H1 (cell line): Measurements from ENCODE around the gene COPG1. TPM values are rescaled to one million over a fixed set of nuclear protein-coding genes. Genes with fewer than 3 reads are reported as not detected.

Source experiments
- CTCF ChIA-PET: fragments of 300-600 bp; sonication (Branson Sonifier 250); formaldehyde crosslinking; loops from one replicate; lab custom pipeline; 2021; ENCODE audit not compliant: partially characterized antibody; lab: Charles Lee
- POLR2A ChIA-PET: fragments of 300-600 bp; sonication (Branson Sonifier 250); formaldehyde crosslinking; loops from one replicate; lab custom pipeline; 2021; ENCODE audit warnings: inconsistent platforms; ENCODE audit not compliant: partially characterized antibody; lab: Charles Lee
- DNase-seq, 2 experiments: peaks; one replicate each; pipeline versions ENCODE4 v3.0.0 to v3.0.0-alpha.2; 2010 to 2022; ENCODE audit warnings: low spot score in 2 of 2, low read depth in 1 of 2, mixed read lengths in 1 of 2
- FAIRE-seq: peaks from 2 replicates; lab custom pipeline; 2011; peaks lifted over from hg19 to GRCh38; lab: Jason Lieb, UNC
- H2AFZ ChIP-seq: 2 replicates; pipeline ENCODE4 v1.8.1; 2012; ENCODE audit warnings: low read length, inconsistent platforms
- H2AK5ac ChIP-seq: 2 replicates; pipeline ENCODE4 v1.6.1; 2013; ENCODE audit warnings: low read depth, low read length
- H2BK120ac ChIP-seq: replicated peaks from 2 replicates; pipeline ENCODE3; 2013; ENCODE audit warnings: low read depth, low read length, inconsistent platforms
- H2BK12ac ChIP-seq: 2 replicates; pipeline ENCODE4 v1.6.1; 2013; ENCODE audit warnings: low read depth, low read length
- H2BK15ac ChIP-seq: 2 replicates; pipeline ENCODE4 v1.6.1; 2013; ENCODE audit warnings: low read length
- H2BK20ac ChIP-seq: 2 replicates; pipeline ENCODE4 v1.6.1; 2013; ENCODE audit warnings: low read length
- H2BK5ac ChIP-seq: 2 replicates; pipeline ENCODE4 v1.6.1; 2013; ENCODE audit warnings: low read depth, low read length
- H3K14ac ChIP-seq: 2 replicates; pipeline ENCODE4 v1.6.1; 2013; ENCODE audit warnings: inconsistent platforms; ENCODE audit not compliant: insufficient read length
- H3K18ac ChIP-seq: 2 replicates; pipeline ENCODE4 v1.6.1; 2013; ENCODE audit warnings: low read length; ENCODE audit errors: extremely low read depth
- H3K23ac ChIP-seq: 2 replicates; pipeline ENCODE4 v1.6.1; 2013; ENCODE audit warnings: inconsistent platforms; ENCODE audit not compliant: insufficient read length
- H3K23me2 ChIP-seq: 2 replicates; pipeline ENCODE4 v1.6.1; 2013; ENCODE audit warnings: low read depth, low read length
- H3K27ac ChIP-seq: 2 replicates; pipeline ENCODE4 v1.6.1; 2011; ENCODE audit warnings: low read depth, low read length, inconsistent platforms
- H3K27me3 ChIP-seq, 4 experiments: replicated peaks in 1 of 4; 1 replicate in 1 of 4; 2 replicates in 3 of 4; pipeline versions ENCODE4 v1.6.1 to v1.8.1; 2011 to 2013; ENCODE audit warnings: low read length in 3 of 4, mild to moderate bottlenecking in 3 of 4, inconsistent platforms in 2 of 4, mixed read lengths in 2 of 4, moderate library complexity in 1 of 4; ENCODE audit not compliant: control insufficient read depth in 3 of 4, insufficient read depth in 3 of 4; ENCODE audit errors: extremely low read depth in 1 of 4
- H3K36me3 ChIP-seq, 4 experiments: 2 replicates each; pipeline versions ENCODE4 v1.6.1 to v1.8.1; 2011 to 2013; ENCODE audit warnings: mild to moderate bottlenecking in 4 of 4, low read length in 3 of 4, moderate library complexity in 2 of 4, control low read depth in 1 of 4, inconsistent platforms in 1 of 4; ENCODE audit not compliant: insufficient read depth in 4 of 4, control insufficient read depth in 2 of 4
- H3K4ac ChIP-seq: replicated peaks from 2 replicates; pipeline ENCODE3; 2013; ENCODE audit warnings: low read length, low read depth, mixed read lengths, inconsistent platforms; ENCODE audit not compliant: insufficient read length
- H3K4me1 ChIP-seq, 4 experiments: replicated peaks in 1 of 4; 1 replicate in 1 of 4; 2 replicates in 3 of 4; pipeline versions ENCODE4 v1.6.1 to v1.8.1; 2011 to 2013; ENCODE audit warnings: low read length in 3 of 4, inconsistent platforms in 2 of 4, mixed read lengths in 1 of 4; ENCODE audit not compliant: insufficient read depth in 4 of 4, control insufficient read depth in 3 of 4
- H3K4me2 ChIP-seq, 2 experiments: 2 replicates each; pipeline versions ENCODE4 v1.6.1 to v1.8.1; 2011 to 2013; ENCODE audit warnings: low read depth in 2 of 2, low read length in 2 of 2, control low read depth in 1 of 2, inconsistent platforms in 1 of 2, mild to moderate bottlenecking in 1 of 2; ENCODE audit not compliant: insufficient read depth in 1 of 2
- H3K4me3 ChIP-seq, 4 experiments: fragments of 200-600, 300-600 bp in 1 of 4; sonication (generic), shearing (Covaris generic), sonication (Bioruptor Twin) in 1 of 4; 2 replicates each; pipeline versions ENCODE4 v1.5.1 to v1.8.1; 2011 to 2016; ENCODE audit warnings: low read length in 4 of 4, low read depth in 3 of 4, control low read depth in 2 of 4, inconsistent platforms in 2 of 4, mild to moderate bottlenecking in 2 of 4, mixed read lengths in 1 of 4, moderate library complexity in 1 of 4; ENCODE audit not compliant: insufficient read depth in 2 of 4; ENCODE audit errors: extremely low read depth in 1 of 4
- H3K56ac ChIP-seq: replicated peaks from 2 replicates; pipeline ENCODE3; 2013; ENCODE audit warnings: low read depth, mild to moderate bottlenecking, mixed read lengths, low read length, inconsistent platforms; ENCODE audit not compliant: insufficient read length
- H3K79me1 ChIP-seq: 2 replicates; pipeline ENCODE4 v1.6.1; 2013; ENCODE audit warnings: low read depth, low read length, control low read depth
- H3K79me2 ChIP-seq, 2 experiments: 2 replicates each; pipeline versions ENCODE4 v1.6.1 to v1.8.1; 2012 to 2013; ENCODE audit warnings: low read length in 2 of 2, mild to moderate bottlenecking in 2 of 2, inconsistent platforms in 1 of 2; ENCODE audit not compliant: insufficient read depth in 2 of 2, control insufficient read depth in 1 of 2
- H3K9ac ChIP-seq, 4 experiments: replicated peaks in 1 of 4; 1 replicate in 1 of 4; 2 replicates in 3 of 4; pipeline versions ENCODE4 v1.6.1 to v1.8.1; 2011 to 2013; ENCODE audit warnings: low read depth in 3 of 4, low read length in 3 of 4, control low read depth in 2 of 4, mild to moderate bottlenecking in 2 of 4, moderate library complexity in 2 of 4, inconsistent platforms in 1 of 4; ENCODE audit errors: extremely low read depth in 1 of 4
- H3K9me3 ChIP-seq, 2 experiments: 2 replicates each; pipeline versions ENCODE4 v1.6.1 to v1.8.1; 2012 to 2013; ENCODE audit warnings: mild to moderate bottlenecking in 2 of 2, moderate library complexity in 2 of 2, control low read depth in 1 of 2, inconsistent platforms in 1 of 2, low read depth in 1 of 2, low read length in 1 of 2, mixed read lengths in 1 of 2; ENCODE audit not compliant: insufficient read depth in 2 of 2
- H4K20me1 ChIP-seq, 2 experiments: replicated peaks in 1 of 2; 2 replicates each; pipeline versions ENCODE3 to v1.8.1; 2011 to 2013; ENCODE audit warnings: inconsistent platforms in 2 of 2, low read length in 2 of 2, mild to moderate bottlenecking in 1 of 2; ENCODE audit not compliant: insufficient read depth in 2 of 2, control insufficient read depth in 1 of 2
- H4K5ac ChIP-seq: 2 replicates; pipeline ENCODE4 v1.6.1; 2013; ENCODE audit warnings: low read length, low read depth, mixed read lengths, inconsistent platforms; ENCODE audit not compliant: insufficient read length
- H4K8ac ChIP-seq: 2 replicates; pipeline ENCODE4 v1.8.0; 2013; ENCODE audit warnings: mild to moderate bottlenecking, moderate library complexity, low read length, inconsistent platforms; ENCODE audit not compliant: insufficient read depth; ENCODE audit errors: extremely low read depth
- H4K91ac ChIP-seq: replicated peaks from 2 replicates; pipeline ENCODE3; 2013; ENCODE audit warnings: low read length, mixed read lengths, inconsistent platforms; ENCODE audit not compliant: insufficient read length
- ASH2L ChIP-seq: fragments of 200-600, 300-600 bp; sonication (generic); IDR thresholded peaks from one replicate; pipeline ENCODE4 v1.7.1; 2017; ENCODE audit warnings: low read length
- CHD2 ChIP-seq: IDR thresholded peaks from 2 replicates; pipeline ENCODE4 v1.6.1; 2012; ENCODE audit warnings: low read length, improper control_type of control experiment
- EGR1 ChIP-seq: IDR thresholded peaks from 2 replicates; pipeline ENCODE4 v1.6.1; 2011; ENCODE audit warnings: low read depth, low read length, borderline replicate concordance
- FOSL1 ChIP-seq: IDR thresholded peaks from 2 replicates; pipeline ENCODE4 v1.6.1; 2011; ENCODE audit warnings: mild to moderate bottlenecking, low read depth, low read length, moderate library complexity; ENCODE audit not compliant: insufficient read depth
- HDAC6 ChIP-seq: IDR thresholded peaks from one replicate; pipeline ENCODE4 v1.7.1; 2012; ENCODE audit warnings: low read depth, mild to moderate bottlenecking, inconsistent platforms, low read length, moderate library complexity
- JUN ChIP-seq: IDR thresholded peaks from 2 replicates; pipeline ENCODE4 v1.6.1; 2011; ENCODE audit warnings: low read depth, mild to moderate bottlenecking, improper control_type of control experiment, low read length
- KDM5A ChIP-seq: fragments of 200-600 bp; IDR thresholded peaks from 2 replicates; pipeline ENCODE4 v1.7.1; 2012; ENCODE audit warnings: mild to moderate bottlenecking, low read length, inconsistent platforms, mixed read lengths
- RFX5 ChIP-seq: IDR thresholded peaks from 2 replicates; pipeline ENCODE4 v1.6.1; 2011; ENCODE audit warnings: low read depth, low read length, improper control_type of control experiment, borderline replicate concordance
- SIRT6 ChIP-seq: IDR thresholded peaks from one replicate; pipeline ENCODE4 v1.7.1; 2012; ENCODE audit warnings: low read length, inconsistent platforms
- SP2 ChIP-seq: IDR thresholded peaks from 2 replicates; pipeline ENCODE4 v1.6.1; 2012; ENCODE audit warnings: mild to moderate bottlenecking, low read length, inconsistent platforms
- TBP ChIP-seq: IDR thresholded peaks from 2 replicates; pipeline ENCODE4 v1.6.1; 2011; ENCODE audit warnings: low read depth, low read length, improper control_type of control experiment
- WGBS, 2 experiments: shearing (Covaris generic) in 1 of 2; methylation state at CpG; one replicate each; pipeline versions ENCODE4 v1.1.6 to v1.1.7; 2013 to 2015; ENCODE audit warnings: low lambda C conversion rate in 2 of 2, mixed read lengths in 2 of 2, inconsistent platforms in 1 of 2, low coverage in 1 of 2, missing lambda C conversion rate in 1 of 2; ENCODE audit not compliant: insufficient replicate concordance in 2 of 2, insufficient coverage in 1 of 2, insufficient read length in 1 of 2; ENCODE audit errors: extremely low coverage in 1 of 2, missing lambda C conversion rate in 1 of 2; 5-methylcytosine and 5-hydroxymethylcytosine counted together
- polyA plus RNA-seq, 7 experiments: library from polyadenylated mRNA; depleted of rRNA in 3 of 7; stranded (reverse) in 5 of 7; unstranded in 2 of 7; fragments of >200 nt in 5 of 7; fragments of 200-250 nt in 2 of 7; gene quantifications; 1 replicate in 5 of 7; 2 replicates in 1 of 7; 4 replicates in 1 of 7; pipeline versions ENCODE4 v1.2.1 to v1.2.3, GENCODE V29; 2011 to 2013; ENCODE audit warnings: missing spikeins in 2 of 7, mixed read lengths in 2 of 7
- total RNA-seq: library from RNA; stranded (reverse); fragmentation: NEBNext Ultra II Directional; extraction: Animal tissue kit (Norgen Biotek cat#: 25700); gene quantifications from 2 replicates; pipeline ENCODE4 v1.2.1, GENCODE V29; 2021
- TF ChIP-seq, protein P1 (sequence below): IDR thresholded peaks from 2 replicates; pipeline ENCODE4 v1.6.1; 2011; ENCODE audit warnings: low read depth, mild to moderate bottlenecking, low read length; ENCODE audit not compliant: insufficient read depth

COPG1 gene
- total and polyA plus RNA-seq, 2 of the 8 experiments (the other 6 are each of a cell fraction or from before 2014, with no cell fraction given): 52.7 to 106 TPM

DNA sequence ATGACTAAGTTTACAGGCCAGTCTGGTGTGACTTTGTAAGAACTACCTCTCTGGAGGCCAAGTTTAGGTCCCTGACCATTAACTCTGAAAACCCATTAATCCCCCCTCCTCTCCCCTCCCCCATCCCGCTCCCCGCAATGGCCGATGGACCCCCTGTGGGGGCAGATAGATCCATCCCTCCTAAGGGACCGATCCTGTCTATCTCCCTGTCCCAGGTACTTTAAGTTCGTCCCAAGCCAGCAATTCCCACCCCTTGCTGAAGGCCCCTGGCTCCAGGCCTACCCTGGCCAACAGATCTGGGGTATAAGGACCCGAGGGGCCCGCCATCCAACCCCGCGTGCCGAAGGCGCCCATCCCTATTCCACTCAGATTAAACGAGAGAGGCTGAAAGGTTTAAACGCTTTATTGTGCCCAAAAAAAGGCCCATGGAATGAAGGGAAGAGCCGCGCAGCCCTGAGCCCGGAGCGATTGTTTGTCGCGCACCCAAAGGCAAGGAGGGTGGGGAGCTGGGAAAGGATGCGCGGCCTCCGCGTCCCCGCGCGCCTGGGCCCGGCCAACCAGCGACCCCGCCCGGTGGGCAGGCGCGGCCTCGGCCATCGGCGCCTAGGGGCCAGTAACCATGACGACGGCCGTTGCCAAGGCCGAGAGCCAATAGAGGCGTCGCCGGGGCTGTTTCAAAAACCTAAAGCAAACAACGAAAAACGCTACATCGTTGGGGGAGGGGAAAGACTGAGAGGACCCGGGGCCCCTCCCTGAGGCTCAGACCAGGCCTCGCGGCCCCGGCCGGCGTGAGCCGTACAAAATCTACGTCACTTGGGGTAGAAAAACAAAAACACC lies 65.2 kb downstream of the COPG1 start:
- H3K4ac ChIP-seq: peak overlapping the region; percentile 36
- H2BK5ac ChIP-seq: no peak overlapping the region
- H3K4me2 ChIP-seq: peak overlapping the region; percentile 83 to 90
- peak overlapping the region; percentile 67 for H4K5ac ChIP-seq
- H3K79me2 ChIP-seq: peaks cover 0 to 13% of the 10 kb centered on the region in 2 experiments; a peak in 1 of 4 replicates
- peak overlapping the region; percentile 92 to 99 (median 95) for H3K9ac ChIP-seq
- DNase-seq (peak; percentile 57 to 90), FAIRE-seq (no peak)
- H3K27me3 ChIP-seq: no peaks in the 10 kb centered on the region
- H3K23me2 ChIP-seq: peaks cover 2% of the 10 kb centered on the region; the same call in 1 of the 2 replicates
- 4% methylated on average over 49 of the region's 53 CpGs; no CpG with 5 or more reads in 1 of the 2 experiments for WGBS, 2 experiments
- H3K56ac ChIP-seq: no peak overlapping the region
- H2BK20ac ChIP-seq: no peak overlapping the region
- H2AFZ ChIP-seq: no peak overlapping the region
- H4K20me1 ChIP-seq: peaks cover 0 to 2% of the 10 kb centered on the region in 2 experiments
- H3K18ac ChIP-seq: peak overlapping the region; percentile 75
- H2BK12ac ChIP-seq: no peak overlapping the region
- H3K4me3 ChIP-seq: peak overlapping the region; percentile 78 to 99 (median 89)
- no peak overlapping the region for H2AK5ac ChIP-seq
- no peak overlapping the region for H2BK15ac ChIP-seq
- no peak overlapping the region for H2BK120ac ChIP-seq
- peak overlapping the region; percentile 74 for H3K27ac ChIP-seq
- H3K14ac ChIP-seq: no peak overlapping the region
- no peaks in the 10 kb centered on the region for H3K79me1 ChIP-seq
- H4K8ac ChIP-seq: peak overlapping the region; percentile 97; the same call in 1 of the 2 replicates
- H3K9me3 ChIP-seq: no peaks in the 10 kb centered on the region
- peaks cover 0 to 2% (median 0%) of the 10 kb centered on the region in 4 experiments; a peak in 2 of 8 replicates for H3K36me3 ChIP-seq
- H4K91ac ChIP-seq: peak overlapping the region; percentile 70
- peaks cover 4 to 9% (median 5%) of the 10 kb centered on the region in 4 experiments for H3K4me1 ChIP-seq
- ChIA-PET POLR2A (interaction anchor here (0.6 to 6.4 kb wide), 19 partner anchors 7 to 594 kb away, joined by 3 to 112 read pairs (median 17); partner anchors contain the start of genes CNBP, COPG1, EFCAB12 and HMCES), CTCF (interaction anchor here (0.9 to 6.6 kb wide), 8 partner anchors 12 to 316 kb away, joined by 3 to 73 read pairs (median 6); partner anchors contain the start of gene HMCES)
- no peak overlapping the region for H3K23ac ChIP-seq
- no peak for TF ChIP-seq KDM5A
- TF ChIP-seq RFX5: peak; percentile 69
- TF ChIP-seq JUN: no peak
- peak; percentile 35 for TF ChIP-seq CHD2
- no peak for TF ChIP-seq SP2
- TF ChIP-seq HDAC6: no peak
- peak; percentile 20; the same call in 1 of the 2 replicates for TF ChIP-seq TBP
- no peak for TF ChIP-seq EGR1
- TF ChIP-seq, protein P1, sequence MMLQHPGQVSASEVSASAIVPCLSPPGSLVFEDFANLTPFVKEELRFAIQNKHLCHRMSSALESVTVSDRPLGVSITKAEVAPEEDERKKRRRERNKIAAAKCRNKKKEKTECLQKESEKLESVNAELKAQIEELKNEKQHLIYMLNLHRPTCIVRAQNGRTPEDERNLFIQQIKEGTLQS: no peak
- TF ChIP-seq SIRT6: no peak
- TF ChIP-seq FOSL1: no peak
- peak; percentile 46 for TF ChIP-seq ASH2L
